Right hindlimb (tissue), 1 donor: ENCODE results near the gene BMERB1.
"Not testable (repeated sequence)": the region's sequence is repeated elsewhere in the genome, so short reads cannot be mapped to it uniquely, and the experiment has no call there.

Experiments used
- DNase-seq: peaks from one replicate; pipeline ENCODE4 v3.0.0-alpha.2; 2018

BMERB1 gene

GRCh38 chr16:15426796-15427195 lies 7.6 kb upstream of the BMERB1 start:
- no peak for DNase-seq

GRCh38 chr16:15427648-15428239 lies 6.6 kb upstream of the BMERB1 start:
- peak; percentile 74 for DNase-seq

GRCh38 chr16:15430884-15431283 lies 3.5 kb upstream of the BMERB1 start:
- DNase-seq, result not testable (repeated sequence)

DNA sequence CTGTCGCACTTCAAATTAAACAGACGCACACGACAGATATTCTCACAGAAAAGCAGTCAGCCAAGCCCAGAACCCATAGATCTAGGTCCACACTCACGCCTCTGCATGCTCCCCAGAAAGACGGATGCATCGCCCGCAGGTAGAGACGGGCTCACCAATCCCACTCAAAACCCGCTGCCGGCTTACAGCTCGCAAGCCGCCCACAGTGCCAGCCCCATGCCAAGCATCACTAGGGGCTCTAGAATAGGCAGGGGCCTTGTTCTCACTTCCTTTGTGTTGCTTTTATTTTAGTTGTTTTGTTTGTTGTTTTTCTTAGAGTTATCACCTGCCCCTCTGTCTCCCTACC lies 336 bp upstream of the BMERB1 start:
- DNase-seq, result no peak

- no peak for DNase-seq
Observed at GRCh38 chr16:15435216-15435864, 952 bp downstream of the BMERB1 start.

DNA sequence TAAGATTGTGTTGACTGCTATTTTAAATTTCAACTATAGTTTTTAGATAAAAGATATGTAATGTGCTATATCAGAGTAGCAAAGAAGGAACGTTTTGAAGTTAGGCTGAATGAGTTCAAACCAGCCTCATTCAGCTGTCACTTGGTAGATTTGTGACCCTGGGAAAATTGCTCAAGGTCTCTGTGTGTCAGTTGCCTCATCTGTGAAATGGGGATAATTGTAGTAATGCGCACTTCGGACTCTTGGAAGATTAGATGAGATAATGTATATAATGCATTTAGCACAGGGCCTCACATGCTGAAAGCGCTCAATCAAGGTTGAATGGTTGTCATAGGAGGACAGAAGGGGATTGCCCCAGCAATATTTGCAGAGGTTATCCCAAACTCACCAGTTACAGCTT lies 4.7 kb downstream of the BMERB1 start:
- DNase-seq, result no peak

DNA sequence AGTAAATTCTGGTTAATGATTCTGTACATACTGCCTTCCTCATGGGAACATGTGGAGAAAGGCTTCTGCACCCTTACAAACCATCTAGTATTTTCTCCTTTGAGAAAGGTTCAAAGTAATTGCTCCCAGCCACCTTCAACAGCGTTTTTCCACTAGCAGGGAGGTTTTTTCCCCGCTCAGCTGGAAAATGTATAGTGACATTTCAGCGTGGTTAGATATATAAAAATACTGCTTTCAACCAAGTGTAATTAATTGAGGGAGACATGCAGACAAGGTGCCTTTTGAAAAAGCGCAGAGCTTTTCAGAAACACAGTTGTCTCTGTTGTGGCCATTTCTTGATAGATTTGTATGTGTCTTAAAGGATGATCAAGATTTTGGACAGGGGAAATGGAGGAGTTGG lies 5.1 kb downstream of the BMERB1 start:
- no peak for DNase-seq

DNA sequence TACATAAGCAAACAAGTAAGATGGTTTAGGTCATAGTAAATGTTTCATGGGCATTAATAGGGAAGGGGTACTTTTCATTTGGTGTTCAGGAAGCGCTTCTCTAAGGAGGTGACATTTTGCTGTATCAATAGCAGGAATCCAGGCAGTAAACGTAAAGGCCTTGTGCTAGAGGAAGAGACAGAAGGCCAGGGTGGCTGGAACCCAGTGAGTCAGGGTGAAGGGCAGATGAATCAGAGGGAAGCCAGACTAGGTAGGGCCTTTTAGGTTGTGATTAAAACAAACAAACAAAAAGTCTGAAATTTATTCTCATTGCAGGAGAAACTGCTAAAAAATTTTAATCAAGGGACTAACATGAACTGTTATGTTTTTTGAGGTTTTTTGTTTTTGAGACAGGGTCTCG lies 6.5 kb downstream of the BMERB1 start:
- DNase-seq, result no peak

DNA sequence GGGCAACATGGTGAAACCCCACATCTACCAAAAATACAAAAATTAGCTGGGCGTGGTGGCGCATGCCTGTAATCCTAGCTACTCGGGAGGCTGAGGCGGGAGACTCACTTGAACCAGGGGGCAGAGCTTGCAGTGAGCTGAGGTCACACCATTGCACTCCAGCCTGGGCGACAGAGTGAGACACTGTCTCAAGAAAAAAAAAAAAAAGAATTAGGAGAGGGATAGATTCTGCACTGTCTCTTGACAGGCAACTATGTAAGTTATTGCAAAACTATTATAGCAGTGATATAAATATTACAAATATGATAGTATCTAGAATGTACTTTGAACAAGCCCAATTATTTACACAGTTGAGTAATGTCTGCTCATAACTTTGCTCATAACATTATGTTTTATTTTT lies 7.8 kb downstream of the BMERB1 start:
- not testable (repeated sequence) for DNase-seq

DNA sequence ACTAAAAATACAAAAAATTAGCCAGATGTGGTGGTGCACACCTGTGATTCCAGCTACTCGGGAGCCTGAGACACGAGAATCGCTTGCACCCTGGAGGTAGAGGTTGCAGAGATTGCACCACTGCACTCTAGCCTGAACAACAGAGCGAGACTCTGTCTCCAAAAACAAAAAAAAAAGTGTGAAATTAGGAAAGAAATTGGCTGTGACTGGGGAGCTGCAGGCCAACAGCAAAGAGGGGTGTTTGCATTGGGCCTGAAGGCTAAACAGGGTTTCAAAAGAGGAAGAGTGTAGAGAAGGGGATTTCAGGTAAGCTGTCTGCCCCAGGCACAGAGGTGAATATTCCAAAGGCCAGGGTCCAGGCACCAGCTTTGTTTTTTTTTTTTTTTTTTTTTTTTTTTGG lies 9.4 kb downstream of the BMERB1 start:
- no peak for DNase-seq

DNA sequence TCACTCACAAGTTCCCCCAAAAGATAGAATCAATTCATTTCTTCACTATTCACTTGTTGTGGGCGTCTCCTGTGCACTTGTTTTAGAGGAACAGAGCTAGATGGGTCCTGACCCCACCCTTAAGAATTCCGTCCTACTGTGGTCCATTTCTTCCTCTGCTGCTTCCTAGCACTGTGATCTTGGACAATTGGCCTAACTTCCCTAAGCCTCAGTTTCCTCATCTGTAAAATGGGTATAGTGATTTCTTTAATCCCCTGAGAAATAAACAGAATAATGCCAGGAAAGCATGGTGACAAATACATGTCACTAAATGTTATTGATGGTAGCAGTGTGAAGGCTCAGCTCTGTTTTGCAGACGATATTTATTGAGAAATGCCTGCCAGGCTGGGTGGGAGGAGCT lies 9.9 kb downstream of the BMERB1 start:
- DNase-seq, result no peak

DNA sequence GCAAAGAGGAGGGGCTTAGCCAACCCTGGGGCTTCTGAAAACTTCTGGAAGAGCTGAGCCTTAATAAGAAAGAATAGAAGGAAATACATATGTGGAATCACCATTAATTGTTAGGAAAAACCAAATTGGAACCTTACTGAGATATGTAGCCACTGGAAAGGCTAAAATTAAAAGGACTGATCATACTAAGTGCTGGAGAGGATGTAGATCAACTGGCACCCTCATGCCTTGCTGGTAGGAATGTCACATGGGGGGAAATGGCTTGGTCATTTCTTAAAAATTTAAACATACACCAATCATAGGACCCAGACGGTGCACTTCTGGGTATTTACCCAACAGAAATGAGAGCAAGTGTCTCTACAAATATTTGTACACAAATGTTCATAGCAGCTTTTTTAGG lies 11.1 kb downstream of the BMERB1 start:
- DNase-seq, result no peak

DNA sequence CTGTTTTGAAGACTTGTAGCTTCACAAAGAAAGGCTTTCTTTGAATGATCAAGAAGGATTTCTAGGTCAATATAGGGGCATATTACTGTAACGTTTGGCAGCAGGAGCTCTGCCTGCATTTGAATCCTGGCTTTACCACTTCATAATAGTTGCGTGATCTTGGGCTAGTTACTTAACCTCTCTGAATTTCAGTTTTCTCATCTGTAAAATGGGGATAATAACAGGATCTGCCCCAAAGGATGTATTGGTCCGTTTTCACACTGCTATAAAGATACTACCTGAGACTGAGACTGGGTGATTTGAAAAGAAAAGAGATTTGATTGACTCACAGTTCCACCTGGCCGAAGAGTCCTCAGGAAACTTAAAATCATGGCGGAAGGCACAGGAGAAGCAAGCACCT lies 12.5 kb downstream of the BMERB1 start:
- no peak for DNase-seq

- no peak for DNase-seq
Observed at GRCh38 chr16:15450624-15451023, 16.2 kb downstream of the BMERB1 start.

DNA sequence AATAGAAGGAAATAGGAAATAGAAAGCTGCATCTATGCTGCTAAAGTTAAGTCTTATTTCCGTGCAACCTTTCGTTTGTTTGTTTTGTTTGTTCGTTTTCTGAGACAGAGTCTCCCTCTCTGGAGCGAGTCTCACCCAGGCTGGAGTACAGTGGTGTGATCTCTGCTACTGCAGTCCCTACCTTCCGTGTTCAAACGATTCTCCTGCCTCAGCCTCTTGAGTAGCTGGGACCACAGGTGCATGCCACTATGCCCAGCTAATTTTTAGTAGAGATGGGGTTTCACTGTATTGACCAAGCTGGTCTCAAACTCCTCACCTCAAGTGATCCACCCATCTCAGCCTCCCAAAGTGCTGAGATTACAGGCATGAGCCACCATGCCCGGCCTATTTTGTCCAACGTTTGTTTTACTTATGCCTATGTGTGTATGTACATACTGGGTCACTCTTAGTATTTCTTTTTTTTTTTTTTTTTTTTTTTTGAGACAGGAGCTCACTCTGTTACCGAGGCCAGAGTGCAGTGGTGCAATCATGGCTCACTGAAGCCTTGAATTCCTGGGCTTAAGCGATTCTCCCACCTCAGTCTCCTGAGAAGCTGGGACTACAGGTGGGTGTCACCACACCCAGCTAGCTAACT lies 16.8 kb downstream of the BMERB1 start:
- no peak for DNase-seq

- DNase-seq, result no peak
Observed at GRCh38 chr16:15452246-15452855, 18.0 kb downstream of the BMERB1 start.

DNA sequence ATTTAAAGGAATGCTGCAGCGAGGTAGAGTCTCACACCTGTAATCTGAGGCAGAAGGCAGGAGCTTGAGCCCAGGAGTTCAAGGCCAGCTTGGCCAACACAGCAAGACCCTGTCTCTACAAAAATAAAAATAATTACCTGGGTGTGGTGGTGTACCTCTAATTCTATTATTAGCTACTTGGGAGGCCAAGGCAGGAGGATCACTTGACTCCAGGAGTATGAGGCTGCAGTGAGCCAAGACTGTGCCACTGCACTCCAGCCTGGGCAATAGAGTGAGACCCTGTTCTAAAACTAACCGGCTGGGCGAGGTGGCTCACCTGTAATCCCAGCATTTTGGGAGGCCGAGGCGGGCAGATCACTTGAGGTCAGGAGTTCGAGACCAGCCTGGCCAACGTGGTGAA lies 18.9 kb downstream of the BMERB1 start:
- DNase-seq, result not testable (repeated sequence)

GRCh38 chr16:15454933-15455332 lies 20.5 kb downstream of the BMERB1 start:
- DNase-seq, result not testable (repeated sequence)

GRCh38 chr16:15457400-15457799 lies 23.0 kb downstream of the BMERB1 start:
- no peak for DNase-seq

DNA sequence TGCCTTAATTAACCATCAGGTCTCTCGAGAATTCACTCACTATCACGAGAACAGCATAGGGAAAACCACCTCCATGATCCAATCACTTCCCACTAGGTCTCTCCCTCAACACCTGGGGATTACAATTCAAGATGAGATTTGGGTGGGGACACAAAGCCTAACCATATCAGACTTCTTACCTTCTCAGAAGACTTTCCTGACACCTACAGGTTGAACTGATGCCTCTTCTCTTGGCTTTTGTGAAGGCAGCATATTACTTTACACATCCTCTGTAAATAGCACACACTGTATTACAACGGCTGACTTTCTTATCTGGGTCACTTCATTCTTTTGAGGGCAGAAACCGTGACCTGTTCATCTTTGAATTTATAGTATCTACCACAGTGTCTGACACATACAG lies 23.6 kb downstream of the BMERB1 start:
- no peak for DNase-seq

- DNase-seq, result no peak
Observed at GRCh38 chr16:15459791-15460190, 25.4 kb downstream of the BMERB1 start.

GRCh38 chr16:15460601-15461000 lies 26.2 kb downstream of the BMERB1 start:
- DNase-seq, result no peak

DNA sequence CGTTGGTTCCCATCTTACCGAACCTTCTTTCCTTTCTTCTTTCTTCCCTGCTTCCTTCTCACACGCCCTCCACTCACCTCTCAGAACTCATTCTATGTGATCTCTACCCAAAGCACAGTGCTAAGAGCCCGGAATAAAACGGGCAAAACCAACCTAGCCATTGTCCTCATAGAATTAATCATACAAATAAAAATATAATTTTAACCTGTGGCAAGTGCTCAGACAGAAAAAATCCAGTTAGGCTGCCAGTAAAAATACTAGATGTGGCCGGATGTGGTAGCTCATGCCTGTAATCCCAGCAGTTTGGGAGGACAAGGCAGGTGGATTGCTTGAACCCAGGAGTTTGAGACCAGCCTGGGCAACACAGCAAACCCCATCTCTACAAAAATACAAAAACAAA lies 27.0 kb downstream of the BMERB1 start:
- DNase-seq, result no peak
